DMS153 (cell line): Measurements from ENCODE around the gene CDC16.
A peak's percentile ranks its signal among the peaks of the same experiment; 100 is the strongest.
"Not testable (repeated sequence)": the region's sequence is repeated elsewhere in the genome, so short reads cannot be mapped to it uniquely, and the experiment has no call there.

Source experiments
- DNase-seq: peaks from one replicate; lab custom pipeline; 2025; lab: John Stamatoyannopoulos, UW

Gene CDC16

GRCh38 chr13:114234645-114235421, at the start of gene CDC16:
CDC16 (plus strand) TSS chr13:114234897; CDS start chr13:114235085, 188 bp downstream.
- peak; percentile 83 for DNase-seq

DNA sequence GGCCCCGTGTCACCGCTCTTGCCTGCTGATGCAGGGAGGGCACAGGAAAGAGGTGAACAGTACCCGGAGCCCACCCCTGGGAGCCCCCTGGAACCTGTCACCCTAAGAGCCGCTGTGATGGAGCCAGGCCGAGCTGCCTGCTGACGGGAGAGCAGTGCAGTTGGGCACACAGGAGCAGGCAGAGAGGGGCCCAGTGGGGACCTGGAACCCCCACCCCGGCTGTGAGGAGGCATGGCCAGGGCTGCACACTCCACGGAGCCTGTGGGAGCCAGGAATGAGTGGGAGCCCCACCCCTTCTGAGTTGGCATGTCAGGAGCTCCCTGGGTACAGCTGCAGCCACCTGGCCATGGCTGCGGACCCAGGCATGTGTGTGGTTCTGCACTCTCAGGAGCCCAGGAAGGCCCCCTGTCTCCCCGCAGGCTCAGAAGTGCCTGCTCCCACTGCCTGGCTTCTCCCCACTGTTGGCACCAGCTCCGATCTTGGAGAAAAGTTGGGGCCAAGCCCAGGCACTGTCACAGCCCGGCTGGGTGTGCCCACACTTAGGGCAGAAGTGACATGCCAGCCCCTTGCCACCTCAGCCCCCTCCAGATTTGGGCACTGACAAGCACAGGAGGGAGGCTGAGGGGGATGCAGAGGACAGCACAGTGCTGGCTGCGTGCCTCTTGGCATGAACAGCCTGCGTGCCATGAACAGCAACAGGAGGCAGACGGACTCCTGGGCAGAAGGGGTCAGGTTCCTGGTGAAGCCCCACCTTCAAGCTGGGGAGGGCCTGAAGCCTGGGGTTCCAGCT, 49.3 kb upstream of the CDC16 start:
- no peak for DNase-seq

GRCh38 chr13:114194853-114195252, 39.8 kb upstream of the CDC16 start:
- no peak for DNase-seq

DNA sequence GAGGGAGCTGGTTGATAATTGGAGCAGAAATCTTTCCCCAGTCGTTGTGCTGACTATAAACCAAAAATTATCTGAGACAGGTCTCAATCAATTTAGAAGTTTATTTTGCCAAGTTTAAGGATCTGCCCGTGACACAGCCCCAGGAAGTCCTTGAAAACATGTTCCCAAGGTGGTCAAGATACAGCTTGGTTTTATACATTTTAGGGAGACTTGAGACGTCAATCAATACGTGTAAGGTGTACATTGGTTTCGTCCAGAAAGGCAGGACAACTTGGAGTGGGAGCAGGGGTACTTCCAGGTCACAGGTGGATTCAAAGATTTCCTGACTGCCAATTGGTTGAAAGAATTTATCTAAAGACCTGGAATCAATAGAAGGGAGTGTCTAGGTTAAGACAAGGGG, 38.1 kb upstream of the CDC16 start:
- DNase-seq, result no peak

DNA sequence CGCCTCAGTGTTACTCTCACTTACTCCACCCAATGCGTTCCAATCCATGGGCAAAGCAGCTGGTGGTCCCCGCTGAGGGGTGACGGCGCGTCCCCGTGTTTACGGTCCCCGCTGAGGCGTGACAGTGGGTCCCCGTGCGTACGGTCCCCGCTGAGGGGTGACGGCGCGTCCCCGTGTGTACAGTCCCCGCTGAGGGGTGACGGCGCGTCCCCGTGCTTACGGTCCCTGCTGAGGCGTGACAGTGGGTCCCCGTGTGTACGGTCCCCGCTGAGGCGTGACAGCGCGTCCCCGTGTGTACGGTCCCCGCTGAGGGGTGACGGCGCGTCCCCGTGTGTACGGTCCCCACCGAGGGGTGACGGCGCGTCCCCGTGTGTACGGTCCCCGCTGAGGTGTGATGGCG, 36.1 kb upstream of the CDC16 start:
- DNase-seq, result no peak

DNA sequence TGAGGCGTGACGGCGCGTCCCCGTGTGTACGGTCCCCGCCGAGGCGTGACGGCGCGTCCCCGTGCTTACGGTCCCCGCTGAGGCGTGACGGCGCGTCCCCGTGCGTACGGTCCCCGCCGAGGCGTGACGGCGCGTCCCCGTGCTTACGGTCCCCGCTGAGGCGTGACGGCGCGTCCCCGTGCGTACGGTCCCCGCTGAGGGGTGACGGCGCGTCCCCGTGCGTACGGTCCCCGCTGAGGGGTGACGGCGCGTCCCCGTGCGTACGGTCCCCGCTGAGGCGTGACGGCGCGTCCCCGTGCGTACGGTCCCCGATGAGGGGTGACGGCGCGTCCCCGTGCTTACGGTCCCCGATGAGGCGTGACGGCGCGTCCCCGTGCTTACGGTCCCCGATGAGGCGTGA, 35.2 kb upstream of the CDC16 start:
- DNase-seq, result not testable (repeated sequence)

DNA sequence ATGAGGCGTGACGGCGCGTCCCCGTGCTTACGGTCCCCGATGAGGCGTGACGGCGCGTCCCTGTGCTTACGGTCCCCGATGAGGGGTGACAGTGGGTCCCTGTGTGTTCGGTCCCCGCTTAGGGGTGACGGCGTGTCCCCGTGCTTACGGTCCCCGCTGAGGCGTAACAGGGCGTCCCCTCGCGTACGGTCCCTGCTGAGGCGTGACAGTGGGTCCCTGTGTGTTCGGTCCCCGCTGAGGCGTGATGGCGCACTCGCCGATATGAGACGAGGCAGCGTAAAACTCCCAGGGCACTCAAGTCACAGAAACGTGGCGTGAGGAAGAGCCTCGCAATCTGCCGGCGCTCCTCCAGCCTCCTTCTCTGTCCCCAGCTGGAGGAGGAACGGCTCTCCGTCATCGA, 34.7 kb upstream of the CDC16 start:
- DNase-seq, result no peak

GRCh38 chr13:114200399-114200911, 34.2 kb upstream of the CDC16 start:
- no peak for DNase-seq

GRCh38 chr13:114202581-114202980, 32.1 kb upstream of the CDC16 start:
- no peak for DNase-seq

- peak; percentile 40 for DNase-seq
Measured at GRCh38 chr13:114203536-114203935, 31.2 kb upstream of the CDC16 start.

- DNase-seq, result no peak
Measured at GRCh38 chr13:114204894-114205293, 29.8 kb upstream of the CDC16 start.

DNA sequence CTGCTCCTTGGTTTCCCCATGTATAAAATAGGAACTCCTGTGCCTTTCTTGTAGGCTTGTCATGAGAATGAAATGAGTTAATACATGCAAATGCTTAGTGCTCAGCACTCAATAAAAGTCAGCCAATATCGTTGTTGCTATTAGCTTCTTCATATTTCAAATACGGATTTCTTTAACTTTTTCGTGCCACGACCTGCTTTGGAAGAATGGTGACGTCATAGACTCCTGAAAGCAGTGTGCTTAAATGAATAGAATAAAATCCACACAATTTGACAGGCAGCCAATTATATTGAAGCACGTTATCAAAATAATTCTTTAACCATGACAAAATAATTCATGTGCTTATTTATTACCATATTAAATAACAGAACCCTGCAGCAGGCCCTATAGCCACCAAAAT, 26.6 kb upstream of the CDC16 start:
- DNase-seq, result no peak

DNA sequence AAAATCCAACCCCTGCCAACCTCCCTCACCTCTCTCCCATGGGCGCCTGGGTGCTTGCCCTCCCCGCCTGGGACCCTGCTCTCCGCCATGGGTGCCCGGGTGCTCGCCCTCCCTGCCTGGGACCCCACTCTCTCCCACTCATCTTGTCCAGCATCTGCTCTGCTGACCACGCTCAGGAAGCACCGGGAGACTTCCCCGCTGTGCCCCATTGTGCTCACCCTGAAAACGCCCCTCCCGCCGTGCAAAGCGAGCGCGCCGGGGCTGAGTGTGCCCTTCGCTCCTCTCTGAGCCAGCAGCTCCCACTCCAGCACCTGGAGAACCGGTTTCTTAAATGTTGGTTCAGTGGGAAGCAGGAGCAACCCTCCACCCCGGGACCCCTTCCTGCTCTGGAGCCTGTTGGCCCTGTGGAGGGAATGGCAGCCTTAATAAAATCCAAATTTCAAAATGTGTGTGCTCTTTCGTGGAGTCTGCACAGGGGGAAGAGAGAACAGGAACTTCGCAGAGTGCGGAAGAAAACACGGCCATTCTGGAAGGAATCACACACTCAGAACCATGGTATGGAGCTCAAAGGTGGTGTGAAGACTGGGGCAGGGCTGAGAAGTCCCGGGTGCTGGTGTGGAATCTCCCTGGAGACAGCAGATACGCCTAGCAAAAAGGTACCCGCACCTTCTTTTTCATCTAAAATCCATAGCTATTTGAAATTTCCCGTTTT, 23.1 kb upstream of the CDC16 start:
- DNase-seq, result peak; percentile 34

GRCh38 chr13:114212158-114212495, 22.6 kb upstream of the CDC16 start:
- peak; percentile 3 for DNase-seq

DNA sequence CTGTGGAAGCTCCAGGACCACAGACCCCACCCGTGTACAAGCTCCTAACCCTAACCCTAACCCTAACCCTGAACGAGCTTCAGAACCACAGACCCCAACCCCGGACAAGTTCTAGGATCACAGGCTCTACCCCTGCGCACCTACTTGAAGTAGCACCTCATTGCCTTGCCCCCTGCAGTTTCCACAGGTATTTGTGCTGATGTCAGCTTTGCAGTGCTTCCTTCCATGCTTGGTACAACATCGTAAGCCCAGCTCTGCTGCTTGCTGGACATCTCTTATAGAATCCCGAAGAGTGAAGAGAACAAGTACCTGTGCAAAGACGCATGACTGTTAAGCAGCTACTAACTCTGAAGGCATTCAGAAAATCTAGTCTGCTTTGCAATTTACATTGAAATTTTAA, 20.7 kb upstream of the CDC16 start:
- no peak for DNase-seq

DNA sequence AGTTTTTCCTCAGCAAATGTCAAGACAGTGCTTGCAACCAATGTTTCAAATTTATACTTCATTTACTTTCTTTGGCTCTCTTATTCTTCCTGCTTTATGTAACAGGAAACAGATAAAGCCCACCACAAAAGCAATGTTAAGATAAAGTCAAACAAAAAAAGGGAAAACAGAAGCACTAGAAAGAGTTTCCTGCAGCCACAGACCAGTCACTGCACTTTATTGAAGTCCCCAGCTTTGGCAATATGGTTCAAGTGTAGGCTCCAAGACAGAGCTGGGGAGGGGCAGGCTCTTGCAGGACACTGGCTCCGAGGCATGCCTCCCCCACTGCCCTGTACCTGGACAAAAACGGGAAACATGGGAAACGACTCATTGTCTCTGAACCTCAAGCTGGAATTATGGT, 15.3 kb upstream of the CDC16 start:
- DNase-seq, result no peak

- no peak for DNase-seq
Measured at GRCh38 chr13:114222461-114222968, 12.2 kb upstream of the CDC16 start.

GRCh38 chr13:114224201-114224600, 10.5 kb upstream of the CDC16 start:
- no peak for DNase-seq

- no peak for DNase-seq
Measured at GRCh38 chr13:114225610-114226009, 9.1 kb upstream of the CDC16 start.

GRCh38 chr13:114226088-114226487, 8.6 kb upstream of the CDC16 start:
- no peak for DNase-seq

GRCh38 chr13:114226699-114227323, 7.9 kb upstream of the CDC16 start:
- peak; percentile 53 for DNase-seq

GRCh38 chr13:114227528-114227927, 7.2 kb upstream of the CDC16 start:
- no peak for DNase-seq
